T1000 (cell line): ENCODE measurements around the gene TUBA3E.
"Not testable (repeated sequence)": the region's sequence is repeated elsewhere in the genome, so short reads cannot be mapped to it uniquely, and the experiment has no call there.

Experiments
- DNase-seq: peaks from one replicate; lab custom pipeline; 2025; ENCODE audit warnings: mixed read lengths; lab: John Stamatoyannopoulos, UW

The TUBA3E gene

GRCh38 chr2:130198343-130198742 lies at the start of gene TUBA3E:
Gene TUBA3E, minus strand, starts transcription at chr2:130198439. Its CDS starts 79 bp downstream, at chr2:130198360.
- no peak for DNase-seq

GRCh38 chr2:130246430-130246829 lies 48.2 kb upstream of the TUBA3E start:
- DNase-seq, result no peak

GRCh38 chr2:130245976-130246375 lies 47.7 kb upstream of the TUBA3E start:
- DNase-seq, result no peak

- no peak for DNase-seq
Observed at GRCh38 chr2:130243359-130243758, 45.1 kb upstream of the TUBA3E start.

- DNase-seq, result peak; percentile 5
Observed at GRCh38 chr2:130241041-130241707, 42.9 kb upstream of the TUBA3E start.

GRCh38 chr2:130239581-130239980 lies 41.3 kb upstream of the TUBA3E start:
- not testable (repeated sequence) for DNase-seq

GRCh38 chr2:130233066-130233465 lies 34.8 kb upstream of the TUBA3E start:
- DNase-seq, result not testable (repeated sequence)

GRCh38 chr2:130231656-130232055 lies 33.4 kb upstream of the TUBA3E start:
- DNase-seq, result no peak

- DNase-seq, result not testable (repeated sequence)
Observed at GRCh38 chr2:130230907-130231306, 32.7 kb upstream of the TUBA3E start.

- DNase-seq, result not testable (repeated sequence)
Observed at GRCh38 chr2:130230376-130230775, 32.1 kb upstream of the TUBA3E start.

GRCh38 chr2:130229161-130229510 lies 30.9 kb upstream of the TUBA3E start:
- DNase-seq, result peak; percentile 22

GRCh38 chr2:130228467-130229160 lies 30.4 kb upstream of the TUBA3E start:
- not testable (repeated sequence) for DNase-seq

GRCh38 chr2:130228005-130228404 lies 29.8 kb upstream of the TUBA3E start:
- not testable (repeated sequence) for DNase-seq

GRCh38 chr2:130222523-130222922 lies 24.3 kb upstream of the TUBA3E start:
- not testable (repeated sequence) for DNase-seq

GRCh38 chr2:130220505-130220904 lies 22.3 kb upstream of the TUBA3E start:
- not testable (repeated sequence) for DNase-seq

- not testable (repeated sequence) for DNase-seq
Observed at GRCh38 chr2:130219147-130219546, 20.9 kb upstream of the TUBA3E start.

- DNase-seq, result not testable (repeated sequence)
Observed at GRCh38 chr2:130207051-130207450, 8.8 kb upstream of the TUBA3E start.

- DNase-seq, result not testable (repeated sequence)
Observed at GRCh38 chr2:130203150-130203549, 4.9 kb upstream of the TUBA3E start.

- not testable (repeated sequence) for DNase-seq
Observed at GRCh38 chr2:130202518-130202917, 4.3 kb upstream of the TUBA3E start.

GRCh38 chr2:130196052-130196451 lies 2.2 kb downstream of the TUBA3E start:
- not testable (repeated sequence) for DNase-seq

- not testable (repeated sequence) for DNase-seq
Observed at GRCh38 chr2:130195089-130195635, 3.1 kb downstream of the TUBA3E start.

- DNase-seq, result not testable (repeated sequence)
Observed at GRCh38 chr2:130193824-130194223, 4.4 kb downstream of the TUBA3E start.

- not testable (repeated sequence) for DNase-seq
Observed at GRCh38 chr2:130192451-130192850, 5.8 kb downstream of the TUBA3E start.
